Lung (tissue), 12 donors: ENCODE results near the gene NR2C1. TPM values are rescaled to one million over a fixed set of nuclear protein-coding genes. Genes with fewer than 3 reads are reported as not detected.

Source experiments
- ATAC-seq: fragments of 200-7000 bp; cut with Tn5 transposase; one replicate; pipeline ENCODE4 v1.9.1; 2020; ENCODE audit warnings: moderate number of reproducible peaks; ENCODE audit not compliant: insufficient read depth, low FRiP score
- DNase-seq, 3 donors: peaks; one replicate each; pipeline ENCODE4 v3.0.0-alpha.2; 2013 to 2017
- H3K27ac ChIP-seq, 2 donors: one replicate each; pipeline ENCODE4 v1.5.1; 2013; ENCODE audit warnings: mild to moderate bottlenecking in 2 of 2, moderate library complexity in 2 of 2, control low read depth in 1 of 2, inconsistent platforms in 1 of 2, low read depth in 1 of 2, low read length in 1 of 2
- H3K27me3 ChIP-seq, 3 donors: one replicate each; pipeline ENCODE4 v1.5.1; 2013; ENCODE audit warnings: low read length in 2 of 3; ENCODE audit not compliant: control insufficient read depth in 3 of 3, insufficient read depth in 3 of 3
- H3K36me3 ChIP-seq, 4 donors: one replicate each; pipeline ENCODE4 v1.5.1; 2013; ENCODE audit warnings: low read length in 4 of 4, mild to moderate bottlenecking in 1 of 4, moderate library complexity in 1 of 4; ENCODE audit not compliant: control insufficient read depth in 4 of 4, insufficient read depth in 4 of 4
- H3K4me1 ChIP-seq, 5 donors: one replicate each; pipeline ENCODE4 v1.5.1; 2013; ENCODE audit warnings: low read length in 5 of 5, mild to moderate bottlenecking in 2 of 5, moderate library complexity in 1 of 5; ENCODE audit not compliant: control insufficient read depth in 5 of 5, insufficient read depth in 5 of 5
- H3K4me3 ChIP-seq: one replicate; pipeline ENCODE4 v1.5.1; 2013; ENCODE audit warnings: mild to moderate bottlenecking, control low read depth, moderate library complexity
- H3K9ac ChIP-seq, 2 donors: one replicate each; pipeline ENCODE4 v1.5.1; 2013; ENCODE audit warnings: low read length in 2 of 2, control low read depth in 1 of 2; ENCODE audit not compliant: insufficient read depth in 1 of 2
- H3K9me3 ChIP-seq, 4 donors: one replicate each; pipeline ENCODE4 v1.5.1; 2013; ENCODE audit warnings: low read length in 3 of 4, mild to moderate bottlenecking in 1 of 4, moderate library complexity in 1 of 4; ENCODE audit not compliant: control insufficient read depth in 4 of 4, insufficient read depth in 3 of 4
- WGBS, 2 donors: extraction: QIAGEN DNeasy Blood & Tissue Kit; methylation state at CpG; one replicate each; pipeline ENCODE4 v1.1.7; 2013; 5-methylcytosine and 5-hydroxymethylcytosine counted together
- polyA plus RNA-seq, 2 donors: library from polyadenylated mRNA; stranded (reverse); fragments of 200-250 nt; gene quantifications; one replicate each; pipeline ENCODE4 v1.2.1, GENCODE V29; 2013
- total RNA-seq, 2 donors: library from RNA; depleted of rRNA in 1 of 2; stranded (reverse); fragments of >200 nt in 1 of 2; gene quantifications; one replicate each; pipeline ENCODE4 v1.2.1, GENCODE V29; 2014 to 2021
- TF ChIP-seq, protein P1 (sequence below): IDR thresholded peaks from 2 replicates; pipeline ENCODE4 v1.5.1; 2012; ENCODE audit warnings: mild to moderate bottlenecking; ENCODE audit errors: control extremely low read depth, extremely low read depth
- donor health status: control.
- donor health status: control.
- donor health status: Bipolar disorder and iron deficiency.
- donor health status: healthy.
- donor health status: DM: yes; HTN: yes; CAD: no.

NR2C1 gene
- total and polyA plus RNA-seq, 4 donors: 8.6 to 85.2 (median 51.3) TPM

GRCh38 chr12:95114766-95115405 lies 41.5 kb upstream of the NR2C1 start:
- DNase-seq (no peak), ATAC-seq (no peak)
- Histone ChIP-seq H3K4me1 (peaks cover 0 to 8% (median 4%) of the 10 kb centered on the region in 5 donors), H3K27me3 (no peaks in the 10 kb centered on the region), H3K9ac (no peak overlapping the region), H3K36me3 (peaks cover 0 to 10% (median 7%) of the 10 kb centered on the region in 4 donors), H3K27ac (no peak overlapping the region), H3K4me3 (no peak overlapping the region), H3K9me3 (no peaks in the 10 kb centered on the region)
- WGBS, 2 donors: 76% methylated on average over 3 of the region's 3 CpGs
- TF ChIP-seq, protein P1, sequence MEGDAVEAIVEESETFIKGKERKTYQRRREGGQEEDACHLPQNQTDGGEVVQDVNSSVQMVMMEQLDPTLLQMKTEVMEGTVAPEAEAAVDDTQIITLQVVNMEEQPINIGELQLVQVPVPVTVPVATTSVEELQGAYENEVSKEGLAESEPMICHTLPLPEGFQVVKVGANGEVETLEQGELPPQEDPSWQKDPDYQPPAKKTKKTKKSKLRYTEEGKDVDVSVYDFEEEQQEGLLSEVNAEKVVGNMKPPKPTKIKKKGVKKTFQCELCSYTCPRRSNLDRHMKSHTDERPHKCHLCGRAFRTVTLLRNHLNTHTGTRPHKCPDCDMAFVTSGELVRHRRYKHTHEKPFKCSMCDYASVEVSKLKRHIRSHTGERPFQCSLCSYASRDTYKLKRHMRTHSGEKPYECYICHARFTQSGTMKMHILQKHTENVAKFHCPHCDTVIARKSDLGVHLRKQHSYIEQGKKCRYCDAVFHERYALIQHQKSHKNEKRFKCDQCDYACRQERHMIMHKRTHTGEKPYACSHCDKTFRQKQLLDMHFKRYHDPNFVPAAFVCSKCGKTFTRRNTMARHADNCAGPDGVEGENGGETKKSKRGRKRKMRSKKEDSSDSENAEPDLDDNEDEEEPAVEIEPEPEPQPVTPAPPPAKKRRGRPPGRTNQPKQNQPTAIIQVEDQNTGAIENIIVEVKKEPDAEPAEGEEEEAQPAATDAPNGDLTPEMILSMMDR: no peak

DNA sequence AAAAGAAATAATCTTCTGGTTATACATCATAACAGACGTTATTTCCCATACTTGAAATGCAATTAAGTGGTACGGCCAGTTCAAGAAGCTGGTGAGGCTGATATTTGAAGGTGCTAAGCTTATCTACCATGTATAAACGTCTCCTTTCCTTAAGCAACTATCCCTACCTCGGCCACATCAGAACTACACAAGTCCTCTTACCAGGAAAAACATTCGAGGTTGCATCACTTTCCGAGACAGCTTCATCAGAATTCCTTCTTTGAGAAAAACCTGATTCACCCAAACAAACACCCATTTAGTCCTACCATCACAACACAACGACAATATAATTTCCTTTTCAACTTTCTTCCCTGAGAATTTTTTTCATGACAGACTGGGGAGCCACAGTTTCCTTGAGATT lies 33.9 kb upstream of the NR2C1 start:
- H3K9me3 ChIP-seq: no peaks in the 10 kb centered on the region
- H3K27ac ChIP-seq: no peak overlapping the region
- no peaks in the 10 kb centered on the region for H3K4me1 ChIP-seq
- DNase-seq: no peak
- H3K9ac ChIP-seq: no peak overlapping the region
- H3K4me3 ChIP-seq: no peak overlapping the region
- 74 to 82% methylated on average over 7 of the region's 7 CpGs for WGBS, 2 donors
- H3K27me3 ChIP-seq: no peaks in the 10 kb centered on the region
- ATAC-seq: no peak
- TF ChIP-seq, protein P1: no peak
- peaks cover 7 to 21% (median 10%) of the 10 kb centered on the region in 4 donors for H3K36me3 ChIP-seq

GRCh38 chr12:95105540-95105939 lies 32.1 kb upstream of the NR2C1 start:
- no peak overlapping the region for H3K9ac ChIP-seq
- H3K27me3 ChIP-seq: no peaks in the 10 kb centered on the region
- no peak overlapping the region for H3K4me3 ChIP-seq
- DNase-seq (no peak), ATAC-seq (no peak)
- TF ChIP-seq, protein P1: no peak
- 88 to 95% methylated on average over 8 of the region's 8 CpGs for WGBS, 2 donors
- no peaks in the 10 kb centered on the region for H3K4me1 ChIP-seq
- no peaks in the 10 kb centered on the region for H3K9me3 ChIP-seq
- peaks cover 2 to 17% (median 11%) of the 10 kb centered on the region in 4 donors for H3K36me3 ChIP-seq
- H3K27ac ChIP-seq: no peak overlapping the region
